GM10266 (cell line): ENCODE data around the gene ZNF423.

Experiments
- DNase-seq: peaks from one replicate; pipeline ENCODE4 v3.0.0; 2012; ENCODE audit errors: extremely low spot score
- CTCF ChIP-seq: IDR thresholded peaks from 2 replicates; pipeline ENCODE4 v1.5.1; 2012; ENCODE audit warnings: mild to moderate bottlenecking, low read depth; ENCODE audit not compliant: control insufficient read depth, insufficient read depth; ENCODE audit errors: missing control alignments

Gene ZNF423

GRCh38 chr16:49852279-49852678, 3.6 kb downstream of the ZNF423 start:
- no peak for DNase-seq
- no peak for TF ChIP-seq CTCF

GRCh38 chr16:49851468-49851787, 4.5 kb downstream of the ZNF423 start:
- no peak for TF ChIP-seq CTCF
- no peak for DNase-seq

- TF ChIP-seq CTCF = no peak
- no peak for DNase-seq
Observed at GRCh38 chr16:49850558-49851467, 5.1 kb downstream of the ZNF423 start.

GRCh38 chr16:49849754-49850108, 6.2 kb downstream of the ZNF423 start:
- no peak for TF ChIP-seq CTCF
- DNase-seq = no peak

GRCh38 chr16:49849037-49849753, 6.7 kb downstream of the ZNF423 start:
- DNase-seq = no peak

GRCh38 chr16:49848530-49848929, 7.4 kb downstream of the ZNF423 start:
- DNase-seq = no peak
- no peak for TF ChIP-seq CTCF

More at GRCh38 chr16:49849037-49849753, 6.7 kb downstream of the ZNF423 start:
- no peak for TF ChIP-seq CTCF

GRCh38 chr16:49846800-49847199, 9.1 kb downstream of the ZNF423 start:
- DNase-seq = no peak

More at GRCh38 chr16:49846800-49847199, 9.1 kb downstream of the ZNF423 start:
- no peak for TF ChIP-seq CTCF
